GM18498 (cell line): Measurements from ENCODE around the gene BBS9.
A peak's percentile ranks its signal among the peaks of the same experiment; 100 is the strongest.

ENCODE experiments used
- ATAC-seq: cut with Tn5 transposase; IDR thresholded peaks from one replicate; pipeline ENCODE4 v1.9.1; 2021; ENCODE audit warnings: mild to moderate bottlenecking, moderate library complexity; ENCODE audit not compliant: unreplicated experiment

The BBS9 gene

DNA sequence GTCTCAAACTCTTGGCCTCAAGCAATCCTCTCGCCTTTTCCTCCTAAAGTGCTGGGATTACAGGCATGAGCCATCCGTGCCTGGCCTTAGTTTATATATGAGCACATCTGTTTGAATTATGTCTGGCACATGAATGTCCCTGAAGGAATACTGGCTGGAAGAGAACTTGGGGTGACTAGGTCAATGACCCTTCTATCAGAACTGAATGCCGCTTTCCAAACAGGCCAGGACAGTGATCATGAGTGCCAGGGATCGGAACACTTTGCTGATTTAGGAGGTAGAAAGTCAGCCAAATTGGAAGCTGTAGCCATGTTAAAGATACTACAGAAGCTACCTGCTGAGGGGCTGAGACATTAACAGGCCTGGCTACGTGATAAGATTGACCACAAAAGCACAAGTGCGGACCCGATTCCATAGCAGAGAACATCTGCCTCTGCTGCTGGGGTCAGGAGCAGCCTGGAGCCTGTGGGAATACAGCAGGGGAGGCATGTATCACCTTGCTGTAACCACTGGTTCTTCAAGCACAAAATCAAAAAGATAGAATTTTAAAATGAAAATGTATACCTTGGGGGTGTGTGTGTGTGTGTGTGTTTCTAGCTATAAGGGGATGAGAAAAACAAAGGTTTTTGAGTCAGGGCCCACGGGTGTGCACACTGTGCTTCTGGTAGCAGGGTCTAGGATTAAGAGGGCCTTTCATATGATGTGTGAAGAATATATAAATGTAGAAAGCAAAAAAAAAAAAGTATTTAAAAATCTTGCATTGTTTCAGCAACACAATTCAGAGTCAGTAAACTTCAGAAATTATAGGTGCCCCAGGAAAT lies 293.7 kb downstream of the BBS9 start:
- peak; percentile 52 for ATAC-seq

- ATAC-seq, result peak; percentile 90
Measured at GRCh38 chr7:33423646-33424020, 294.3 kb downstream of the BBS9 start.

DNA sequence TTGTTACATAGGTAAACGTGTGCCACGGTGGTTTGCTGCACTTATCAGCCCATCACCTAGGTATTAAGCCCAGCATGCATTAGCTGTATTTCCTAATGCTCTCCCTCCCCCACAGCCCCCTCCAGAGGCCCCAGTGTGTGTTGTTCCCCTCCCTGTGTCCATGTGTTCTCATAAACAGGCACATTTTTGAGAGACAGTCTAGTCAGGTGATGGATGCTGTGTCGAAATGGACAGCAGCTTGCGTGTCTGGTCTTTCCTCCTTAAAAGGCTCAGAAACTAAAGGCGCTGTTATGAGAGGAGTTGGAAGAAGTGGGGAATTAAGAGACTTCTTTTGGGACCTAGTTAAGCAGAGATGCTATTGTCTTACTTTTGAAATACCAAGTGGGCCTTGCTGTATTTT lies 296.0 kb downstream of the BBS9 start:
- ATAC-seq, result no peak

DNA sequence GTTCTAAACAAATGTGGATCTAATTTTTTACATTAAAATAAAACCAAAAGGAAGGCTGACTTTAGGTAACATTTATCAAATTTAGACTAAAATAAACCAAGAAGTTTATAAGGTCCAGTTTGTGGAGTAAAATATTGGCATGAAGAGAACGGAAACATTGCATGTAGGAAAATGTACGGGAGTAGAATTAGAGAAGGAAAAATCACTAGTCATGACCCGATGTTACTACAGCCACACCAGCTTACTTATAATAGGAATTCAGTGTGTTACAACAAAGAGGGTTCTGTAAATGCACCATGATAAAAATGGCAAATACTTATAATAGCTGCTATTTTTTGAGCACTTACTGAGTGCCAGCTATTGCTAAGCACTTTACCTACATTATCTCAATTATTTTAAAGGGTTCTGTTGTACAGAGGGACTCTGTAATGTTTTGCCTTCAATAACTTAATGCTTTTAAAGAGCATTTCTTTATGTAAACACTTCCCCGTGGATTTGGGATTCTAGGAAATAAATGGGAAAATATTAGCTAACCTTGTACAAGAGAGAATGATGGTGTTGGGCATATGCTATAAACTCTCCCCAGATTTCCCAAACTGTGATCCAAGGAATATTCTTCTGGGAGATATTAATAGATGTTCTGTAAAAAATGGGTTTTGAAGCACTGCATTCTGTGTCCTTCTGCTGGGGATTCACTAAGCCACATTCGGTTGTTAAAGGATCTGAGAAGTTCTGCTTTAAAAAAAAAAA lies 296.7 kb downstream of the BBS9 start:
- no peak for ATAC-seq

- ATAC-seq, result no peak
Measured at GRCh38 chr7:33428415-33428814, 299.1 kb downstream of the BBS9 start.

- ATAC-seq, result no peak
Measured at GRCh38 chr7:33431543-33431942, 302.2 kb downstream of the BBS9 start.

- ATAC-seq, result no peak
Measured at GRCh38 chr7:33432821-33433220, 303.5 kb downstream of the BBS9 start.

- no peak for ATAC-seq
Measured at GRCh38 chr7:33433357-33433756, 304.0 kb downstream of the BBS9 start.

GRCh38 chr7:33444511-33444910 lies 315.1 kb downstream of the BBS9 start:
- no peak for ATAC-seq

GRCh38 chr7:33446551-33446950 lies 317.2 kb downstream of the BBS9 start:
- no peak for ATAC-seq

DNA sequence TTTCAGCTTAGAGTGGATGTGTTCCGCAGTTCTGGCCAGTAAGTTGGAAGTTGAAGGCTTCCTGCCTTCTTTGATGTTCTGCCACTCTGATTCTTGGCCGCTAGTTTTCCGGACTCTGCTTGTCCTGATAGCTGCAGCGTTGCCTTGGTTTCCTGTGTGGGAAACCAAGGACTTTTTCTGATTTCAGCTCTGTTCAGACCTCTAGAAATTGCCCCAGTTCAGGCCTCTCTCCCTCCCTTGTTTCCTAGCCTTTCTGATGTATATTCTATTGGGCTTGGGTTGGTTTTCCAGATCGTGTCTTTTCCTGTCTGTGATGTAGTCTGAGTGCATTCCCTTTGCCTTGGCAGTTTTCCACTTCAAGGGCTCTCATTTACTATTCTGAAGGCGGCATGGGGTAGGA lies 318.7 kb downstream of the BBS9 start:
- no peak for ATAC-seq

GRCh38 chr7:33449847-33450246 lies 320.5 kb downstream of the BBS9 start:
- no peak for ATAC-seq

GRCh38 chr7:33452805-33453502 lies 323.6 kb downstream of the BBS9 start:
- ATAC-seq, result no peak

- no peak for ATAC-seq
Measured at GRCh38 chr7:33457039-33457438, 327.7 kb downstream of the BBS9 start.

GRCh38 chr7:33458581-33458980 lies 329.2 kb downstream of the BBS9 start:
- no peak for ATAC-seq

GRCh38 chr7:33459340-33459751 lies 330.0 kb downstream of the BBS9 start:
- peak; percentile 46 for ATAC-seq

GRCh38 chr7:33463131-33463530 lies 333.8 kb downstream of the BBS9 start:
- ATAC-seq, result no peak

GRCh38 chr7:33466203-33466602 lies 336.8 kb downstream of the BBS9 start:
- no peak for ATAC-seq

DNA sequence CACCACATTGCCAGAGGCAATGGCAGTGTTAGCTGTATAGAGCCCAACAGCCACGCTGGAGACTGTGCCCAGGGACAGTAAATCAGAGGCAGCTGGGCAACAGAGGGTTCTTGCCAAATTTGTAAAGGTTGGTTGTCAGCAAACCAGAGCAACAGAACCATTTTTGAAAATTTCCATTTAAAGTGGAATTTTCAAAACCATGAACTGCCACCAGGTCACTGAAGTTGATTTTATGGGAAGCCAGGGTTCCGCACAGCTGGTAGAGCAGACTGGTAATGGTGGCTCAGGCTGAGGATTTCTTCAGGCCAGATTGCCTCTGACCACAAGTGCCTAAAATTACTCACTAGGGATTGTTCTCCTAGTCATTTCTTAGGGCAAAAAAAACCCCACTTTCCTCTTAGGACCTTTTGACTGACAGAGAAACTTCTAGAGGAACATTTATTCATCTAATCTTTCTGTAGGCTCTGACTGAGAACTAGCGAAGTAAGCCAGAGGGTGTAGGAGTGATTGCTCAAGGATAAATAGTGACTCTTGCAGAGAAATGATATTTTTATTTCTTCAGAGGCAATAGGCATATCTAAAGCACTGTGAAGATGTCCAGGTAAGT lies 342.4 kb downstream of the BBS9 start:
- ATAC-seq, result no peak

DNA sequence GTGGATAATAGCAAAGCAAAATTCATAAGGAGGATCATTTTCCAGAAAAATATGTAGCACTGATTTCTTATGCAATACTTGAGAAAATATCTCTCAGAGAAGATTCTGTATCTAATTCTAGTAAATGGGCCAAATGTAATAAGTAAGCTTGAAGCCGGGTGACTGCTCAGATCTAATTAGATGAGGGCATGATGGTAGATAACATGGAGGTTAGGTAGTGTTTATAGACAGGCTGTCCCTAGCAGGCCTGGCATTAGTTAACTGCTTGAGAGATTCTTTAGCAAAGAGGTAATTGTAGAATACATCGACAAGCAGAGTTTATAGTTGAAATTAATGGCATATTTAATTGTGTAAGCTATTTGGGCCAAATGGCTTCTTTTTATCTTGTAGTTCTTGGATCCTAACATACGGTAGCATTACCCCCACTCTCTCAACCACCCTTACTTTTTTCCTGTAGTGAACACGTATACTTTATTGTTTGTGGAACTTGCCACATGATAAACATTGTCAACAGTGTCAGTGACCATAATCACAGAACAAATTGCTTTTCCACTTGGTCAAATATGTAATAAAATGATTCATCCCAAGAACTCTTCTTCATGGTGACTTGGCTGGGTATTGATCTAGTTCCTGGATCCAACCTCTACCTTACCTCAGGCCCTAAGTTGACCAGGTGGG lies 343.1 kb downstream of the BBS9 start:
- no peak for ATAC-seq
